ENCODE results near the gene SRI.
"Not testable (repeated sequence)": the region's sequence is repeated elsewhere in the genome, so short reads cannot be mapped to it uniquely, and the experiment has no call there.

SRI gene

GRCh38 chr7:88172842-88173241 lies 47.0 kb downstream of the SRI start:
- no peak for DNase-seq

GRCh38 chr7:88169717-88170320 lies 50.0 kb downstream of the SRI start:
- no peak for DNase-seq

- DNase-seq: no peak
Measured at GRCh38 chr7:88167721-88168120, 52.1 kb downstream of the SRI start.

GRCh38 chr7:88167223-88167622 lies 52.6 kb downstream of the SRI start:
- DNase-seq: no peak

- DNase-seq: no peak
Measured at GRCh38 chr7:88165697-88166096, 54.1 kb downstream of the SRI start.

- not testable (repeated sequence) for DNase-seq
Measured at GRCh38 chr7:88159741-88160140, 60.1 kb downstream of the SRI start.

GRCh38 chr7:88156356-88156755 lies 63.5 kb downstream of the SRI start:
- no peak for DNase-seq

GRCh38 chr7:88155756-88156155 lies 64.1 kb downstream of the SRI start:
- DNase-seq: no peak
